Measurements from ENCODE around the gene CDC42SE1. TPM values are rescaled to one million over a fixed set of nuclear protein-coding genes. Genes with fewer than 3 reads are reported as not detected.

CDC42SE1 gene
- total and polyA plus RNA-seq, 12 donors, result 26.1 to 45.6 (median 30.5) TPM

DNA sequence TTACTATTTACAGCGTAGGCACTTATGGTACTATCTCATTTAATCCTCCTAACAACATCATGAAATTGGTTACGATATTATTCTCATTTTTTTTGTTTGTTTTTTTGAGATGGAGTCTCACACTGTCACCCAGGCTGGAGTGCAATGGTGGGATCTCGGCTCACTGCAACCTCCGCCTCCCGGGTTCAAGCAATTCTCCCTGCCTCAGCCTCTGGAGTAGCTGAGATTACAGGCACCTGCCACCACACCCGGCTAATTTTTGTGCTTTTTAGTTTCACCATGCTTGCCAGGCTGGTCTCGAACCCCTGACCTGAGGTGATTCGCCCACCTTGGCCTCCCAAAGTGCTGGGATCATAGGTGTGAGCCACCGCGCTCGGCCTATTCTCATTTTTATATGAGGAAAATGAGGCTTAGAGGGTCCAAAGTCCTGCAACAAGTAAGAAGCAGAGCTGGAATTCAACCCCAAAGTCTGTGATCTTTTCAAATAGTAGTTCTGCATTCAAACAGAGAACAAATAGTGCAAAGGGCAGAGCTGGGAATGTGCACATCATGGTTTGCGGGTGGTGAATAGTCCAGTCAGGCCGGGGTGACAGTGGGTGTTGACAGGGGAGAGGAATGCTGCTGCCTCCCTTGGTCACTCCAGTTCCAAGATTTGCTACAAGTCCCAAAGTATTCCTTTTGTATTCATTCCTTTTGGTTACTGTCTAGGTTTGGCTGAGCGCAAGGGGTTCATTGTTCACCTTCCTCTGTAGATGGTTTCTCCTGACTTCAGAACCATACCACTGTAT, 46.5 kb downstream of the CDC42SE1 start:
- DNase-seq (no peak), ATAC-seq (peak in 7 of 8 donors; percentile 20 to 58 (median 36))
- peak overlapping the region; percentile 72 to 95 (median 84) for H3K27ac ChIP-seq
- H3K9me3 ChIP-seq, result no peaks in the 10 kb centered on the region
- WGBS, 2 donors, result 80 to 83% methylated on average over 14 of the region's 14 CpGs
- peaks cover 0 to 13% (median 2%) of the 10 kb centered on the region in 9 donors for H3K36me3 ChIP-seq
- peaks cover 12 to 68% (median 54%) of the 10 kb centered on the region in 9 donors for H3K4me1 ChIP-seq
- intact Hi-C loops (cut with DNase I), result no loop called here
- H3K27me3 ChIP-seq, result no peaks in the 10 kb centered on the region
- TF ChIP-seq, protein P1, sequence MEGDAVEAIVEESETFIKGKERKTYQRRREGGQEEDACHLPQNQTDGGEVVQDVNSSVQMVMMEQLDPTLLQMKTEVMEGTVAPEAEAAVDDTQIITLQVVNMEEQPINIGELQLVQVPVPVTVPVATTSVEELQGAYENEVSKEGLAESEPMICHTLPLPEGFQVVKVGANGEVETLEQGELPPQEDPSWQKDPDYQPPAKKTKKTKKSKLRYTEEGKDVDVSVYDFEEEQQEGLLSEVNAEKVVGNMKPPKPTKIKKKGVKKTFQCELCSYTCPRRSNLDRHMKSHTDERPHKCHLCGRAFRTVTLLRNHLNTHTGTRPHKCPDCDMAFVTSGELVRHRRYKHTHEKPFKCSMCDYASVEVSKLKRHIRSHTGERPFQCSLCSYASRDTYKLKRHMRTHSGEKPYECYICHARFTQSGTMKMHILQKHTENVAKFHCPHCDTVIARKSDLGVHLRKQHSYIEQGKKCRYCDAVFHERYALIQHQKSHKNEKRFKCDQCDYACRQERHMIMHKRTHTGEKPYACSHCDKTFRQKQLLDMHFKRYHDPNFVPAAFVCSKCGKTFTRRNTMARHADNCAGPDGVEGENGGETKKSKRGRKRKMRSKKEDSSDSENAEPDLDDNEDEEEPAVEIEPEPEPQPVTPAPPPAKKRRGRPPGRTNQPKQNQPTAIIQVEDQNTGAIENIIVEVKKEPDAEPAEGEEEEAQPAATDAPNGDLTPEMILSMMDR (IDR thresholded peaks at IDR 0.05), result no peak
- no peak overlapping the region for H3K4me3 ChIP-seq

DNA sequence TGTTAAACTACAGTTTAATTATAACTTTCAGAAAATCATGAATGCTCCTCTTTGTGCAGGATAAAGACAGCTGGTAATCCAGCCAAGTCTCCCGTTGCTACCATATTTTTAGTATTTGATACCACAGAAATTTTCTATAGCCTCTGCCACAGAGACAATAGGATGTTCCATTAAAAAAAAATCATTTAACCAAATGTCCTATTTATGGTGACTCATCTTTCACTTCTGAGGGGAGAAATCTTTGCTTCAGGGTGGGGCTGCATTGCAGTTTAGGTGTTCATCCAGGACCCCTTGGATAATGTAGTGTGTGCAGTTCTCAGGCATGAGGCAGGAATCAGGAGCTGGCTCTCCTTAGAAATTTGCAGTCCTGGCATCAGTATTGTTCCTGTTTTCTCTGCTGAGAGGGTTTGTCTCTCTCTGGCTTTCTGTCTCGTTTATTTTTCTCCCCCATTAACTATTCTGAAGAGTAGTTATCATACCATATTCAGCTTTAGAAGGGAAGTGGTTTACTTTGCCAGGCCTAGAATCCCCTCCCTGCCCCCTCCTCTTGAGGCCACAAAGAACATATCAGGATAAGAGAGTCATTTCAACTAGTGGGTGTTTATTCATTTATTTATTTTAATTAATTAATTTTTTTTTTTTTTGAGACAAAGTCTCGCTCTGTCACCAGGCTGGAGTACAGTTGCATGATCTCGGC, 48.1 kb downstream of the CDC42SE1 start:
- no peak for ATAC-seq
- Histone ChIP-seq H3K9me3 (no peaks in the 10 kb centered on the region), H3K36me3 (peaks cover 0 to 4% (median 0%) of the 10 kb centered on the region in 9 donors), H3K4me1 (peaks cover 12 to 81% (median 67%) of the 10 kb centered on the region in 9 donors), H3K4me3 (no peak overlapping the region), H3K27ac (peak overlapping the region in 9 of 10 donors; percentile 72 to 95 (median 83)), H3K27me3 (no peaks in the 10 kb centered on the region)
- TF ChIP-seq, protein P1 (IDR thresholded peaks at IDR 0.05), result no peak
- DNase-seq, result no peak
- intact Hi-C loops (cut with DNase I), result no loop called here
- WGBS, 2 donors, result 47 to 54% methylated on average over 4 of the region's 4 CpGs

DNA sequence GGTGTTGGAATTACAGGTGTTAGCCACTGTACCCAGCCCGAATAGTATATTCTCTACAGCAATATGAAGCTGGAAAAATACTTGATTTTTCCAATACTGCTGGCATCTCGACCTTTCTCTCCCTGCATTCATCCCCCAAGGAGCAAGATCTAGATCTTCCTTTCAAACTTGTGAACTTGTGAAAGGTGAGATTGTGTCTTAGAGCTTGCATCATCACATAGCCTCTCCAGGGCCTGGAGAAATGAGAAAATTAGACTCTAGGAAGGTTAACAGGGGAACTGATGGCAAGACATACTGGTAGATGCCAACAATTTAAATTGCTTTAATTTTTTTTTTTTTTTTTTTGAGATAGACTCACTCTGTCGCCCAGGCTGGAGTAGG, 49.1 kb downstream of the CDC42SE1 start:
- H3K27me3 ChIP-seq, result no peaks in the 10 kb centered on the region
- peak overlapping the region in 5 of 10 donors; percentile 74 to 95 (median 88) for H3K27ac ChIP-seq
- TF ChIP-seq, protein P1 (IDR thresholded peaks at IDR 0.05), result no peak
- H3K4me3 ChIP-seq, result no peak overlapping the region
- peaks cover 12 to 86% (median 75%) of the 10 kb centered on the region in 9 donors for H3K4me1 ChIP-seq
- DNase-seq (no peak), ATAC-seq (no peak)
- H3K36me3 ChIP-seq, result peaks cover 0 to 4% (median 0%) of the 10 kb centered on the region in 9 donors
- 83 to 89% methylated on average over 3 of the region's 3 CpGs for WGBS, 2 donors
- intact Hi-C loops (cut with DNase I), result no loop called here
- H3K9me3 ChIP-seq, result no peaks in the 10 kb centered on the region

DNA sequence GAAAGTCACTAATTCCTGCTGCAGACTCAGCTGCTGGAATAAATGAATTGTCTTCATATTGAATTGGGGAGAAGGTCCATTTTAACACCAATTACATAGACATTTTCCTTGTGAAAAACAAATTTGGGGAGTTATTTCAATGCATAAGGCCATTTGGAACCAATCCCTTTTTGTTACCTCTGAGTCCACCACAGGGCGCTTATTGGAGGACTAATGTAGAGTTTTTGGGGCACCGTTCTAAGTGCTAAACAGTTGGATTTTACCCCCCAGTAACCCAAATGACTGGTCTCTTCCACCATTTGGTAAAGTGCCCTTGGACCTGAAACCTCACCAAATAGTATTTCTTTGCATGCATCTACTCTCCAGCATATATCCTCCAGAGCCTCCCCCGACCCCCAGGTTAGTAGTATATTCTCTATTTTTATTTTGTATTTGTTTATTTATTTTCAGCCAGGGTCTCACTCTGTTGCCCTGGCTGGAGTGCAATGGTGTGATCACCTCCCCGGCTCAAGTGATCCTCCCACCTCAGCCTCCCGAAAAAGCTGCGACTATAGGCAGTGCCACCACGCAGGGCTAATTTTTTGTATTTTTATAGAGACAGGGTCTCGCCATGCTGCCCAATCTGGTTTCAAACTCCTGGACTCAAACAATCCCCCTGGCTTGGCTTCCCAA, 49.6 kb downstream of the CDC42SE1 start:
- peak overlapping the region in 7 of 10 donors; percentile 91 to 96 (median 95) for H3K27ac ChIP-seq
- TF ChIP-seq, protein P1 (IDR thresholded peaks at IDR 0.05), result no peak
- 96 to 98% methylated on average over 8 of the region's 8 CpGs for WGBS, 2 donors
- no peaks in the 10 kb centered on the region for H3K9me3 ChIP-seq
- DNase-seq (no peak), ATAC-seq (no peak)
- H3K4me1 ChIP-seq, result peaks cover 12 to 88% (median 80%) of the 10 kb centered on the region in 9 donors
- H3K4me3 ChIP-seq, result peak overlapping the region in 7 of 10 donors; percentile 47 to 84 (median 74)
- H3K36me3 ChIP-seq, result peaks cover 0 to 4% (median 0%) of the 10 kb centered on the region in 9 donors
- intact Hi-C loops (cut with DNase I), result loop anchor here in 2 of 10 donors (5.0 to 10.0 kb wide), 2 partner anchors 45 to 52 kb away; partner anchors contain the start of genes CDC42SE1 (in 1 of the 2) and MLLT11 (in 1 of the 2)
- H3K27me3 ChIP-seq, result no peaks in the 10 kb centered on the region
